Small intestine (tissue), 7 donors: Measurements from ENCODE around the gene ATOSB. TPM values are rescaled to one million over a fixed set of nuclear protein-coding genes. Genes with fewer than 3 reads are reported as not detected.

Experiments
- DNase-seq, 2 donors: peaks; one replicate each; pipeline versions ENCODE4 v3.0.0 to v3.0.0-alpha.2; 2013
- FAIRE-seq: peaks from 2 replicates; lab custom pipeline; 2012; peaks lifted over from hg19 to GRCh38; lab: Jason Lieb, UNC
- H3K27ac ChIP-seq, 3 donors: one replicate each; pipeline ENCODE4 v1.5.1; 2013; ENCODE audit warnings: low read length in 2 of 3, mild to moderate bottlenecking in 2 of 3, control low read depth in 1 of 3, inconsistent platforms in 1 of 3, low read depth in 1 of 3, moderate library complexity in 1 of 3
- H3K27me3 ChIP-seq, 3 donors: one replicate each; pipeline ENCODE4 v1.6.1; 2013; ENCODE audit warnings: low read length in 3 of 3, inconsistent platforms in 1 of 3; ENCODE audit not compliant: control insufficient read depth in 3 of 3, insufficient read depth in 3 of 3
- H3K36me3 ChIP-seq, 3 donors: one replicate each; pipeline ENCODE4 v1.6.1; 2013; ENCODE audit warnings: low read length in 3 of 3, inconsistent platforms in 1 of 3, low read depth in 1 of 3, mild to moderate bottlenecking in 1 of 3, moderate library complexity in 1 of 3; ENCODE audit not compliant: control insufficient read depth in 3 of 3, insufficient read depth in 2 of 3
- H3K4me1 ChIP-seq, 3 donors: one replicate each; pipeline ENCODE4 v1.6.1; 2013; ENCODE audit warnings: low read length in 2 of 3, inconsistent platforms in 1 of 3, low read depth in 1 of 3, mild to moderate bottlenecking in 1 of 3, moderate library complexity in 1 of 3; ENCODE audit not compliant: control insufficient read depth in 3 of 3, insufficient read depth in 2 of 3
- H3K4me3 ChIP-seq, 3 donors: one replicate each; pipeline ENCODE4 v1.5.1; 2013; ENCODE audit warnings: low read length in 3 of 3, control low read depth in 1 of 3, inconsistent platforms in 1 of 3, low read depth in 1 of 3, mild to moderate bottlenecking in 1 of 3, moderate library complexity in 1 of 3
- H3K9me3 ChIP-seq, 2 donors: one replicate each; pipeline ENCODE4 v1.6.1; 2013; ENCODE audit warnings: low read depth in 1 of 2, low read length in 1 of 2; ENCODE audit not compliant: control insufficient read depth in 2 of 2, insufficient read depth in 1 of 2
- WGBS, 3 donors: extraction: QIAGEN DNeasy Blood & Tissue Kit; methylation state at CpG; one replicate each; pipeline ENCODE4 v1.1.7; 2013; 5-methylcytosine and 5-hydroxymethylcytosine counted together
- polyA plus RNA-seq, 4 donors: library from polyadenylated mRNA; stranded (reverse) in 3 of 4; unstranded in 1 of 4; fragments of 200-250 nt in 3 of 4; fragments of 120-200 nt in 1 of 4; gene quantifications; one replicate each; pipeline versions ENCODE4 v1.2.1 to v1.2.3, GENCODE V29; 2013
- donor health status: healthy with polysubstance abuse.
- donor health status: control.
- donor health status: control.
- donor health status: Bipolar disorder and iron deficiency.
- donor health status: healthy.

Gene ATOSB
- polyA plus RNA-seq, 4 donors: 9.6 to 20.1 (median 14.5) TPM

DNA sequence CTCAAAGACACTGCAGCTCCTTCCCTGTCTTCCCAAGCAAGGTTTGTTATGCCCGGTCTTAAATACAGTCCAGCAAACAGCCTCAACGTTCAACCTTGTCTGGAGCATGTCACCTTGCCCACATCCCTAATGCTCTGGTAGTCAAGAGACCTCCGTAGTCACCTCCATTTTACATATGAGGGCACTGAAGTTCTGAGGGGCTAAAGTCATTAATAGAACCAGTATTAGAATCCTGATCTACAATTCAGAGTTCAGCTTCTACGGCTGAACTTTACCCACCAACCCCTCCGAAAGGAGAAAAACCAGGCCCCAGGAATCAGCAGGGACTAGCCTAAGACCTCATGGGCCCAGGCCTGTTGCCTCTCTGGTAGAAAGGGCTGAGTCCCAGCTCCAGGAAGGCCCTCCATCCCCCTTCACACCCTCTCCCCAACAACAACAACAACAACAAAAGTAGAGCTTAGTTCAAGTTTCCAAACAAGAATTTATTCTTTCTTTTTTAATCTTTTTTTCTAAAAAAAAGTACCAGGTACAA lies 11.9 kb downstream of the ATOSB start:
- Histone ChIP-seq H3K4me3 (peak overlapping the region in 1 of 3 donors; percentile 93), H3K27ac (peak overlapping the region; percentile 61 to 85 (median 78)), H3K9me3 (no peaks in the 10 kb centered on the region), H3K4me1 (peaks cover 0 to 17% (median 4%) of the 10 kb centered on the region in 3 donors), H3K36me3 (peaks cover 6 to 73% (median 20%) of the 10 kb centered on the region in 3 donors), H3K27me3 (no peaks in the 10 kb centered on the region)
- no peak for DNase-seq
- no peak for FAIRE-seq
- WGBS, 3 donors: 36 to 47% (median 41%) methylated on average over 5 of the region's 5 CpGs

DNA sequence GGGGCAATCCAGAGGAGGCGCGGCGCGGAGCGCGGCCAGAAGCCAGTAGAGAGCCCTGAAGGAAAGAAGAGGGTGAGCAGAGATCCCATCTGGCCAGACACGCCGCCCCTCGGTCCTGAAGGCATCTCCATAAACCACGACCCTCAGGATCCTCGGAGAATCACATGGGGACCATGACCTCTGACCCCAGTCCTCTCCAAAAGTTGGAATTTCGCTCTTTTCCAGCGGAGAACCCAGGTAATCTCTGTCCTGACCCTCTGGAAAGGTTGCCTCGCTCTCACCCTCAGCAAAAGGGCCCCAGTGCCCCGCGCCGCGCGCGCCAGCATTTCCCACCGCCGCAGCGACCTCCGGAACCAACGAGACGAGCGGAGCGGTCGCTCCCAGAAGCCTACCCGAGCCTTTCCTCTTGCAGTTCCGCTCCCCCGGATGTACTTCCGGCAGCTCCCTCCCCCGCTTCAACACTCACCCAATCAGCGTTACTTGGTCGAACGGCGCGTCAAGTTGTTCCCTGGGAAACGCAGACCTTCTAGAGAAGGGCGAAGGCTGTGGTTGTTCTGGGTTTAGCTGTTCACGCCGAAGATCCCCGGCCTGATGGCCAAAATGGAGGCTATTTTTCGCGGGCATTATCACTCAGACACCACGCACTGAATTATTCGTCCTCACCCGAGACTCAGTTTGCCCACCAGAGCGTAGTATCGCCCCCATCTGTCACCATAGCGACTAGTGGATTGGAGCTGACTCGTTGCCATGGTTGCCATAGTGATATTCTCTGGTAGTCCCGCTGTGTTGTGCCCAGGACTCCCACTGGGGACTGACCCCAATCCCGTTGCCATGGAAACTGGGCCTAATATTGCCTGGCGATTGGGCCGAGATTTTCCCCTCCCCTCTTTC lies 12.6 kb downstream of the ATOSB start, which contains the start of gene STOML2:
STOML2 (minus strand) TSS at position 363 of the 891 bp plus-strand sequence; CDS start at position 326, 37 bp downstream.
- Histone ChIP-seq H3K9me3 (no peaks in the 10 kb centered on the region), H3K27ac (peak within 1 kb of the TSS; percentile 66 to 88 (median 78)), H3K4me3 (peak within 1 kb of the TSS; percentile 73 to 93 (median 78)), H3K4me1 (peaks cover 0 to 17% (median 4%) of the 10 kb centered on the region in 3 donors), H3K27me3 (no peaks in the 10 kb centered on the region), H3K36me3 (peaks cover 6 to 66% (median 20%) of the 10 kb centered on the region in 3 donors)
- FAIRE-seq: no peak
- DNase-seq: peak; percentile 96 to 98
- 0 to 1% (median 0%) methylated on average over 57 of the region's 57 CpGs for WGBS, 3 donors

DNA sequence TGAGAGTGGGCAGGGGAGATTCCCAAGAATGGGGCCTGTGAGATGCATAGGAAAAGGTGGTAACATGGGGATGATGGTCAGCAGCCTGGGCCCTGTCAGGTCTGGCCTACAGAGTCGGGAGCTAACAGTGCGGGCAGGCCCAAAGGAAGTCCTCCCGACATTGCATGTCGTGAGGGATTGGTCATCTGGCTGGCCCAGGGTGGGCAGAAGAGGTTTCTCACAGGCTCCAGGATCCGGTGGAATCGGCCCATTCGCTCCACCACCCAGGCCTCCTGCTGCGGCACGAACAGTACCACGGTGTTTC lies 13.2 kb downstream of the ATOSB start:
- peaks cover 6 to 60% (median 20%) of the 10 kb centered on the region in 3 donors for H3K36me3 ChIP-seq
- H3K9me3 ChIP-seq: no peaks in the 10 kb centered on the region
- no peak for FAIRE-seq
- peak overlapping the region; percentile 73 to 93 (median 78) for H3K4me3 ChIP-seq
- DNase-seq: peak in 1 of 2 donors; percentile 65
- 3% methylated on average over 10 of the region's 10 CpGs for WGBS, 3 donors
- H3K4me1 ChIP-seq: peaks cover 0 to 17% (median 4%) of the 10 kb centered on the region in 3 donors
- H3K27me3 ChIP-seq: no peaks in the 10 kb centered on the region
- H3K27ac ChIP-seq: peak overlapping the region in 2 of 3 donors; percentile 78 to 88

DNA sequence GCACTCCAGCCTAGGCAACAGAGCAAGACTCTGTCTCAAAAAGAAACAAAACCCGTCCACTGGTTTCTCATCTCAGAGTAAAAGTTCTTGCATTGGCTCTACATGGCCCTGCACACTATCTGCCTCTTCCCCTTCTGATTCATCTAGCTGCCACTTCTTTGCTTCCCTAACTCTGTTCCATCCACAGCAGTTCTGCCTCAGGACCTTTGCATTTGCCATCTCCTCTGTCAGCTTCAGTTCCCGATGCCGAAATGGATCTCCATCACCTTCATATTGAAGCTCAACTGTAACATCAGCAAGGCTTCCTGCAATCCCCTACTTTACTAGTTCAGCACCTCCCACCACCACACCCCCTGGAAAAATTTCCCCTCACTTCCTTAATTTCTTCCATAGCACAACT lies 18.1 kb downstream of the ATOSB start:
- Histone ChIP-seq H3K9me3 (no peaks in the 10 kb centered on the region), H3K36me3 (peaks cover 3 to 46% (median 7%) of the 10 kb centered on the region in 3 donors), H3K4me3 (no peak overlapping the region), H3K27me3 (no peaks in the 10 kb centered on the region), H3K27ac (no peak overlapping the region), H3K4me1 (peaks cover 0 to 19% (median 4%) of the 10 kb centered on the region in 3 donors)
- WGBS, 3 donors: 83 to 93% (median 89%) methylated on average over 3 of the region's 3 CpGs
- no peak for DNase-seq
- no peak for FAIRE-seq

DNA sequence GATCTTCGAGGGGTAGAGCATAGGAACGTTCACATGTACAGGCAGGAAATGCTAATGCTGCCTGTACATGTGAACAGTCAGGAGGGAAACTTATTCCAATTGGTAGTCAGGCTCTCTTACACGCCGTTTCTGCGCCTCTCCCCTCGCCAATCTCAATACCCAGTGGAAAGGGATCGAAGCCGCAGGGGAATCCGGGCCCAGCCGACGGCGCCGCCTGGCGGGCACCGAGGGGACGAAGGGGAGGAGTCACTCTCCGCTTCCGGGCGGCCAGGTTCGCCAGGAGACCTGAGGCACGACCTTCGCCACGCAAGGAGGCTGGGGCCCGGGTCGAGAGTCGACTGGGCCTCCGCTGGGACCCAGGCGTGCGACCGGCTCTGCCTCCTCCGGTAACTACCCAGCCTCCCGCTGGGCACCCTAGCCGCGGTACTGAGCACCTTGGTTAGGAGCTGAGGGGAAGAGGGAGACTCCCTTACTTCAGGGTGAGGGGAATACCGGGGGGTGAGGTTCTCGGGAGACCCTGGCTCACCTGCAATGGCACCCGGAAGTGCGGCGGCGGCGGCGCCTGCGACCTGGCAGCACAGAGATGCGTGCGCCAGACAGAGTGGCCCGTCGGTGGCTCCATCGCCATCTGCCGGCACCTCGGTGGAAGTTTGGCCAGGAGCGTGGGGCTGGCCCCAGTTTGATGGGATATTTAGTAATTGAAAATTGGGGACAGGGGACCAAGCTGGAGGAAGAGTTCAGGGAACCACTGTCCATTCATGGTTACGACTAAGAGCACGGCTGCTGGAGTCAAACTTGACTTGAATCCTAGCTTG lies 19.4 kb downstream of the ATOSB start, which contains the start of gene PIGO:
PIGO (minus strand) TSS at position 557 of the 815 bp plus-strand sequence. CDS start 1,026 bp downstream, outside the sequence.
- DNase-seq: peak; percentile 91 to 97
- Histone ChIP-seq H3K4me3 (peak within 1 kb of the TSS; percentile 61 to 96 (median 62)), H3K27ac (peak within 1 kb of the TSS; percentile 93 to 99 (median 97)), H3K4me1 (peaks cover 0 to 9% (median 2%) of the 10 kb centered on the region in 3 donors), H3K36me3 (peaks cover 6 to 48% (median 7%) of the 10 kb centered on the region in 3 donors), H3K9me3 (no peaks in the 10 kb centered on the region), H3K27me3 (no peaks in the 10 kb centered on the region)
- 0% methylated on average over 45 to 53 of the region's 53 CpGs for WGBS, 3 donors
- FAIRE-seq: no peak

DNA sequence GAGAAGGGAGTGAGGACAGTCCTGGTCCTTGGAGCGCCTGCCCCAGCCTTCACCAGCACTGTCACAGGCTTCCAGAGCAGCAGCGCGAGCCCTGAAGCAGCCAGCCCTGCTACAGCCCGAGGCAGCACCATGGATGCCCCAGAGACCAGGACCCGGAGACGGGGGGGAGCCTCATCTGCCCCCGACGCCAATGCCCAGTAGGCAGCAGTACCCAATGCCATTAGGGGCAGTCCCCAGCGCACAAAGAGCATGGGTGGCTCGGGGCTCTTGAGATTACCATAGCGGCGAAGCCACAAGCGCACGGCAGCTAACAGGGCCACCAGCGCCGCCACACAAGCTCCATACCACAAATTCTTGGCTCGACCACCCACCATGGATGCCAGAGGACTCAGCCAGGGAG lies 24.1 kb downstream of the ATOSB start:
- Histone ChIP-seq H3K27ac (no peak overlapping the region), H3K4me1 (peaks cover 0 to 9% (median 0%) of the 10 kb centered on the region in 3 donors), H3K36me3 (peaks cover 3 to 66% (median 18%) of the 10 kb centered on the region in 3 donors), H3K4me3 (no peak overlapping the region), H3K27me3 (no peaks in the 10 kb centered on the region), H3K9me3 (no peaks in the 10 kb centered on the region)
- FAIRE-seq (no peak), DNase-seq (no peak)
- WGBS, 3 donors: 95 to 96% (median 96%) methylated on average over 17 of the region's 17 CpGs

DNA sequence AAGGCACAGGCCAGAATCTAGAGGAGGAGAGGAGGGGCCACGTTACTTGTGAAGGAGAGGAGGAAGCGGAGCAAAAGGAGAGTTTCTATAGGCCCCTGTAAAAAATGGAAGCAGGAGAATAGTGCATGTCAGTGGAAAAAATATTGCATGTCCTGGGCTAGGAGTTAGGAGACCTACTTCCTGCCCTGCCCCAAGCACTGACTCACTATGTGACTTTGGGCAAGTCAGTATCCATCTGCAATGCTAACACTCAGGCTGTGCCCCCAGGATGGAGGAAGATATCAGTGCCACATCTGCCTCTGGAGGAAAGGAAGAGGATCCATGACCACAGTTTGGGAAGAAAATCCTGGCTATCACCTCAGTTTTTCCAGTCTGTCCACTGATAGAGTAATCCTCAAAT lies 26.2 kb downstream of the ATOSB start:
- peaks cover 3 to 64% (median 18%) of the 10 kb centered on the region in 3 donors for H3K36me3 ChIP-seq
- FAIRE-seq: no peak

DNA sequence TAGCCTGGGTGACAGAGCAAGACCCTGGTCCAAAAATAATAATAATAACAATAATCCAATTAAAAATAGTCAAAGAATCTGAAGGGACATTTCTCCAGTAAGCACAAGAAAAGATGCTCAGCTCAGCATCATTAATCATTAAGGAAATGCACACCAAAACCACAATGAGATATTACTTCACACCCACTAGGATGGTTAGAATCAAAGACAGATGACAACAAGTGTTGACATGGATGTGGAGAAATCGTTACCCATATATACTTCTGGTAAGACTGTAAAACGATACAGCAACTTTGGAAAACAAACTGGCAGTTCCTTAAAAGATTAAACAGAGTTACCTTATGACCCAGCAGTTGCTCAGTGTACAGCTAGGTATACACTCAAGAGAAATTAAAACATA lies 30.6 kb downstream of the ATOSB start:
- H3K9me3 ChIP-seq: no peaks in the 10 kb centered on the region
- H3K4me1 ChIP-seq: no peaks in the 10 kb centered on the region
- H3K36me3 ChIP-seq: peaks cover 3 to 29% (median 11%) of the 10 kb centered on the region in 3 donors
- FAIRE-seq: no peak
- H3K4me3 ChIP-seq: no peak overlapping the region
- WGBS, 3 donors: 75 to 90% (median 88%) methylated on average over 2 of the region's 2 CpGs
- H3K27me3 ChIP-seq: no peaks in the 10 kb centered on the region
- no peak for DNase-seq
- no peak overlapping the region for H3K27ac ChIP-seq

More for the DNA sequence above, 26.2 kb downstream of the ATOSB start:
- Histone ChIP-seq H3K9me3 (no peaks in the 10 kb centered on the region), H3K4me1 (no peaks in the 10 kb centered on the region), H3K4me3 (no peak overlapping the region), H3K27ac (no peak overlapping the region), H3K27me3 (no peaks in the 10 kb centered on the region)
- 89 to 100% (median 96%) methylated on average over 2 of the region's 2 CpGs for WGBS, 3 donors
- no peak for DNase-seq
